Endothelial cell of umbilical vein (primary cell): ENCODE results near the gene POLR3A.

Source experiments
- FOS ChIP-seq: IDR thresholded peaks from 2 replicates; pipeline ENCODE4 v1.6.1; 2011; ENCODE audit warnings: mild to moderate bottlenecking, low read length, moderate library complexity, borderline replicate concordance; ENCODE audit not compliant: insufficient read depth
- GATA2 ChIP-seq: IDR thresholded peaks from 2 replicates; pipeline ENCODE4 v1.7.0; 2011; ENCODE audit warnings: low read depth, mild to moderate bottlenecking, moderate library complexity, mixed read lengths, low read length; ENCODE audit not compliant: insufficient read length, insufficient read depth
- MYC ChIP-seq: IDR thresholded peaks from one replicate; pipeline ENCODE4 v1.6.1; 2011; ENCODE audit warnings: mild to moderate bottlenecking, low read depth, low read length
- POLR2A ChIP-seq: IDR thresholded peaks from 2 replicates; pipeline ENCODE4 v1.6.1; 2012; ENCODE audit warnings: low read depth, mild to moderate bottlenecking, control low read depth, low read length
- TF ChIP-seq, protein P1 (sequence below), 2 donors: IDR thresholded peaks; 1 replicate in 1 of 2; 2 replicates in 1 of 2; pipeline ENCODE4 v1.5.1; 2011; ENCODE audit warnings: low read length in 2 of 2, mild to moderate bottlenecking in 2 of 2, moderate library complexity in 2 of 2, control low read depth in 1 of 2, inconsistent platforms in 1 of 2, low read depth in 1 of 2; ENCODE audit not compliant: insufficient read depth in 1 of 2; ENCODE audit errors: extremely low read depth in 1 of 2

DNA sequence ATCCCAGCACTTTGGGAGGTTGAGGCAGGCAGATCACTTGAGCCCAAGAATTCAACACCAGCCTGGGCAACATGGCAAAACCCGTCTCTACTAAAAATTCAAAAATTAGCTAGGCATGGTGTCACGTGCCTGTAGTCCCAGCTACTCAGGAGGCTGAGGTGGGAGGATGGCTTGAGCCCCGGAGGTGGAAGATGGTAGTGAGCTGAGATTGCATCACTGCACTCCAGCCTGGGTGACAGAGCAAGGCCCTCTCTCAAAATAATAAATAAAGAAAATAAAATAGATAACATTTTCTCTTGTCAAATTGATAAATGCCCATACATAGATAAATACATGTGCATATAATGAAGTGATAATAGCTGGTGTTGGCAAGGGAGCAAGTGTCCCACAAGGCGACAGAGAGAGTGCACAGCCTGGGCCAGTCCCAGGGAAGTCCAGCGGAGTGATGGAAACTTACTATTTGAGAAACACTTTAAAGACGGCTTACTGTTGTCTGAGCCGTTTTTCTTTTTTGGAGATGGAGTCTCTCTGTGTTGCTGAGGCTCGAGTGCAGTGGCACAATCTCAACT, 69.3 kb downstream of the POLR3A start:
- TF ChIP-seq, protein P1, sequence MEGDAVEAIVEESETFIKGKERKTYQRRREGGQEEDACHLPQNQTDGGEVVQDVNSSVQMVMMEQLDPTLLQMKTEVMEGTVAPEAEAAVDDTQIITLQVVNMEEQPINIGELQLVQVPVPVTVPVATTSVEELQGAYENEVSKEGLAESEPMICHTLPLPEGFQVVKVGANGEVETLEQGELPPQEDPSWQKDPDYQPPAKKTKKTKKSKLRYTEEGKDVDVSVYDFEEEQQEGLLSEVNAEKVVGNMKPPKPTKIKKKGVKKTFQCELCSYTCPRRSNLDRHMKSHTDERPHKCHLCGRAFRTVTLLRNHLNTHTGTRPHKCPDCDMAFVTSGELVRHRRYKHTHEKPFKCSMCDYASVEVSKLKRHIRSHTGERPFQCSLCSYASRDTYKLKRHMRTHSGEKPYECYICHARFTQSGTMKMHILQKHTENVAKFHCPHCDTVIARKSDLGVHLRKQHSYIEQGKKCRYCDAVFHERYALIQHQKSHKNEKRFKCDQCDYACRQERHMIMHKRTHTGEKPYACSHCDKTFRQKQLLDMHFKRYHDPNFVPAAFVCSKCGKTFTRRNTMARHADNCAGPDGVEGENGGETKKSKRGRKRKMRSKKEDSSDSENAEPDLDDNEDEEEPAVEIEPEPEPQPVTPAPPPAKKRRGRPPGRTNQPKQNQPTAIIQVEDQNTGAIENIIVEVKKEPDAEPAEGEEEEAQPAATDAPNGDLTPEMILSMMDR (IDR thresholded peaks at IDR 0.05; ENCODE audit: extremely low read depth in 1 of 2, insufficient read depth in 1 of 2, low read depth in 1 of 2, low read length in 2 of 2), result no peak
- TF ChIP-seq GATA2 (no peak), FOS (no peak), POLR2A (no peak), MYC (no peak)
